Inflammatory macrophage treated with lipopolysaccharide for 1 hour (primary cell): ENCODE data around the gene KRT10.
"Not testable (repeated sequence)": the region's sequence is repeated elsewhere in the genome, so short reads cannot be mapped to it uniquely, and the experiment has no call there.

Experiments used
- DNase-seq, 2 donors: peaks; one replicate each; pipeline ENCODE4 v3.0.0-alpha.2; 2020 to 2022

The KRT10 gene

DNA sequence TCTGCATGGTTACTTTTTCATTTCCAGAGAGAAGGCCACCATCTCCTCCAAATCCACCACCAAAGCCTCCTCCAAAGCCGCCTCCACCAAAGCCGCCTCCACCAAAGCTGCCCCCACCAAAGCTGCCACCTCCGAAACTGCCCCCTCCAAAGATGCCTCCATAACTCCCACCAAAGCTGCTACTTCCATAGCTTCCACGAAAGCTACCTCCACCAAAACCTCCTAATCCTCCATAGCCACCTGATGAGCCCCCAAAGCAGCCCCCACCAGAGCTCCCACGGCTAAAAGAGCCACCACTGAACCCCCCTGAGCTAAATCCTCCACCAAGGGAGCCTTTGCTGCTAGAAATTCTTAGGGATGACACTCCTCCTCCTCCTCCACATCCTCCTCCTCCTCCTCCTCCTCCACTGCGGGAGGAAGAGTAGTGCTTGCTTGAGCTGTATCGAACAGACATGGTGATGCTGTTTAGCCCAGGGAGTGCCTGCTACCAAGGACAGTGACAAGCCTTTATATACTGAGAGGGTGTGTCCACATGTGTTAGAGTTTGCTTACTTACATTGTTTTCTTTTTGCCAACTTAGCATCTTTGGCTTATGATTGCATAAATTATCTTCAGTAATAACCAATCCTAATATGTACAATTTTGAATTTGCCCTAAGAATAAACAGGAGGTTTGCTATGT lies at the start of gene KRT10:
TSS of gene KRT10 (minus strand) at position 483 of the 681 bp plus-strand sequence. CDS start at position 454, 29 bp downstream.
- no peak for DNase-seq

DNA sequence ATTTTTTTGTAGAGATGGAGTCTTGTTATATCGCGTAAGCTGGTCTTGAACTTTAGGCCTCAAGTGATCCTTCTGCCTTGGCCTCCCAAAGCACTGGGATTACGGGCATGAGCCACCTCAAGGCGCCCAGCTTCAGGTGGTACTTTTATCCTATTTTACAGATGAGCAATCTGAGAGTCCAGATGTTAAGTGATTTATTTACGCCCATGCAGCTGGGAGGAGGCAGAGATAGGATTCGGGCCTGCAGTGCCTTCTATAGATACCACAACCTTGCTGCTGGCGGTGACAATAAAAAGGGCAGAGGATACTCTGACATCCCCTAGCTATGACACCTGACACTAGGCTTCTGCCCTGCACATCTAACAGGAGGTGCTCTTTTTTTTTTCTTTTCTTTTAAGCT lies 48.9 kb upstream of the KRT10 start:
- DNase-seq, result no peak

DNA sequence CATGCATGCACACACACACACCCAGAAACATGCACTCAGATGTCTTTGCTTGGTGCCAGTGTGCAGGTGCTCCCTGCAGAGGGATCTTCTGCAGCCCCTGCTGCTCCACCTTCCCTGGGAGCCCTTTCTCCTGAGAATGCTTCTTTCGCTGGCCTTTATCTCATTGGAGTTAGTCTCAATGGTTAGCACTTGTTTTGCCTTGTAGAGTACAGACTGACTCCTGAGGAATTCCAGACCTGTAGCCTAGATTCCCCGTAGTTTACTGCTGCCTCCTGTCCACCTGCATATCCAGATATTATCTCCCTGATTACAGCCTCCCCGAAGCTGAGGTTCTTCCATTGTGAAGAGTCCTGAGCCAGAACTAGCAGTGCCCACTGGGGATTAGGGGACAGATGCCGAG lies 47.7 kb upstream of the KRT10 start:
- DNase-seq, result no peak

DNA sequence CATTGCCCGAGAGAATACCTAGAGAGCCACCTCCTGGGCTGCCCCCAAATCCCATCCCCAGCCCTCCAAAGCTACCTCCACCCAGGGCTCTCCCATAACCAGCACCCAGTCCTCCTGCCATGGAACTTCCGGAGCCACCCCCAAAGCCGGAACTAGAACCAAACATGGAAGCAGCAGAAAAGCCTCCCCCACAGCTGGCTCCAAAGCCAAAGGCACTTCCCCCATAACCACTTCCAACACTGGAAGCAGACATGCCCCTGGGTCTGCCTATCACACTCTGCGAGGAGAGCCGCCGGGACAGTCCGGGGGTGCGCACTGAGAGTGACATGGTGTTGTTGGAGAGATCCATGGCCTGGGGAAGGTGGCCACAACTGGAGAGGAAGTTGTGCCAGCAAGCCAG lies 44.4 kb upstream of the KRT10 start, which contains the start of gene KRT12:
TSS of gene KRT12 (minus strand) at position 386 of the 400 bp plus-strand sequence. CDS start at position 349, 37 bp downstream.
- DNase-seq, result no peak

DNA sequence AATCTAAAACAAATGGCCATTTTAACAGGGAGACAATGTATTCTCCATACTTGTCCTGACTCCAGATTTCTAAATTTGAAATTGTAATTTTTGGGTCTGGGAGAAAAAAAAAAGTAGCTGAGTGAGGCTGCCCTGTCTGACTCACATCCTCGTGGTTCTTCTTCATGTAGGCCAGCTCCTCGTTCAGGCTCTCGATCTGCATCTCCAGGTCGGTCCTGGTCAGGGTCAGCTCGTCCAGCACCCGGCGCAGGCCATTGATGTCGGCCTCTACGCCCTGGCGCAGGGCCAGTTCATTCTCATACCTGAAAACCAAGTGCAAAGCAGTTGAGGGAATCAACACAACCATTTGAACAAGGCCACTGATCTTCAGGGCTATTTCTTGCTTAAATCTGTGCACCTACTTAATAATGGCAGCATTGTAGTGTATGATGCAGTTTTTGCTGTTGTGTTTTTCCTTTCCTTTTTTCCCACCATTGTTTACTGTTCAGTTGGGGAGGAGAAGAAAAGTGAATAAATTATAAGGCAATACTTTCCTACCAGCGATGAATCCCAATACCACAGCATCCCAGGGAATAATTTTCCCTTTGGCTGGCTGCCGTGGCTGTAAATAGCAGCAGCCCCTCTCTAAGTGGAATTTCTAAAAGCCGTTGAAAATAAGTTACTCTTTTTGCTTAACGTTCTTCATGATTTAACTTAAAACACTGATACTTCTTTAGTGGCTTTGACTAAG lies 42.4 kb upstream of the KRT10 start:
- DNase-seq, result no peak

DNA sequence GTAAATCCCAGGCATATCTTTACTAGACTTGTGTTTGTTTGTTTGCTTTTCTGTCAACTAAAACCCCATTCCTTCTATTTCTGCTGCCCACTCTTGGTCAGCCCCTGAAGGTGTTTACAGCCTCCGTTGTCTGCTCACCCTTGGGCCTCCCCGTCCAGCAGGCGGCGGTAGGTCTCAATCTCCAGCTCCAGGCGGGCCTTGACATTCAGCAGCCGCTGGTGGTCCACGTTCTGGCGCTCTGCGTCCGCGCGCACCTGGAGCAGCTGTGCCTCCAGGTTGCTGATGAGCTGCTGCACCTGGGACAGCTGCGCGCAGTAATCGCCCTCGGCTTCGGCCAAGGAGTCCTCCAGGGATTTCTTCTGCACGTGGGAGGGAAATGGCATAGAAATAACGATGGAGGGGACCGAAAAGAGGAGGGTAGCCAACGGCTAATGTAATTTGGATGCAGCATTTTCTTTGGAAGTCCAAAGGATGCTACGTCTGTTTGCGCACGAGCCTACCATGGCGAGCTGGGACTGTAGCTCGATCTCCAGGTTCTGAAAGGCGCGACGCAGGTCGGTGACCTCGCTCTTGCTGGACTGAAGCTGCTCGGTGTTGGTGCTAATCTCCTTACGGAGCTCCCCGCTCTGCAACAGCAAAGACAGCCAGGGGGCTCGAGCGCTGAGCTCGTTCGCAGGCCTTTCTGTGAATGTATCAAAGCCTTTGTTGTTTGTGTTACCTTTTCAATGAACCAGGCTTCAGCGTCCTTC lies 40.7 kb upstream of the KRT10 start:
- no peak for DNase-seq

DNA sequence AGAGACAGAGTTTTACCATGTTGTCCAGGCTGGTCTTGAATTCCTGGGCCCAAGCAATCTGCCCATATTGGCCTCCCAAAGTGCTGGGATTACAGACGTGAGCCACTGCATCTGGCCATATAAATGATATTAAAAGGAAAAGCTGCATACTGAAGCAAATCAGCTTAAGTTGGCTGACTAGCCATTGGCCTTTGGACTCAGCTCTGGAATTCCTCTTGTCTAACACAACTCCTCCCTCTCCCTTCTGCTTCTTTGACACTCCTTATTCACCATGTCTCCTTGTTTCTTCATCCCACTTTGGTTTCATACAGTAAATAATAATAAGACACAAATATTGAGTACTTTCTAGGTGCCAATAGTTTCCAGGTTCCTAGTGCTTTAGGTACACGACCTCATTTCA lies 37.1 kb upstream of the KRT10 start:
- DNase-seq, result no peak

DNA sequence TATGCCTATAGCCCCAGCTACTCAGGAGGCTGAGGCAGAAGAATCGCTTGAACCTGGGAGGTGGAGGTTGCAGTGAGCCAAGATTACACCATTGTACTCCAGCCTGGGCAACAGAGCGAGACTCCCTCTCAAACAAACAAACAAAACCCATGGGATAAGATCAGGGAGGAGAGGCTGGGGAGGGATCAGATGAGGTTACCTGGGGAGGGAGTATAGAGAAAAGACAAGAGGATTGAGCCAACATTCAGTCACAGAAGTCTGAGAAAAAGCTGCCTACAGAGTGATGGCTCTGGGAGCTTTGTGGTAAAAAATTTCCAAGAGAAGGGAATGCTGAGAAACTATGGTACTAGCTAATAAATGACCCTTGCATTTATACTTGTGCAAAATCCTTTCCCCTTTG lies 36.3 kb upstream of the KRT10 start:
- not testable (repeated sequence) for DNase-seq

DNA sequence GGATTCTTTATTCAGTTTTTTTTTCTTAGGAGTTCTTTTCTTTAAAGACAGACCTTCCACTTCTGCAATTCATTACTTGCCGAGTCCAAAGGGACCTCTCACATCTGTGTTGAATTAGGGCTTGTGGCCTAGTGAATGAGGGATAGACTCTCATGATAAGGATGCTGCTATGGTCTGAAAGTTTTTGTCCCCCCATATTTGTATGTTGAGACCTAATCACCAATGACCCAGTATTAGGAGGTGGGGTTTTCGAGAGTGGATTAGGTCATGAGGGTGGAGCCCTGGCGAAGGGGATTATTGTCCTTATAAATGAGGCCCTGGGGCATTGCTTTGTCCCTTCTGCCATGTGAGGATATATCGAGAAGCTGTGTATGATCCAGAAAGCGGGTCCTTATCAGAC lies 35.1 kb upstream of the KRT10 start:
- no peak for DNase-seq

DNA sequence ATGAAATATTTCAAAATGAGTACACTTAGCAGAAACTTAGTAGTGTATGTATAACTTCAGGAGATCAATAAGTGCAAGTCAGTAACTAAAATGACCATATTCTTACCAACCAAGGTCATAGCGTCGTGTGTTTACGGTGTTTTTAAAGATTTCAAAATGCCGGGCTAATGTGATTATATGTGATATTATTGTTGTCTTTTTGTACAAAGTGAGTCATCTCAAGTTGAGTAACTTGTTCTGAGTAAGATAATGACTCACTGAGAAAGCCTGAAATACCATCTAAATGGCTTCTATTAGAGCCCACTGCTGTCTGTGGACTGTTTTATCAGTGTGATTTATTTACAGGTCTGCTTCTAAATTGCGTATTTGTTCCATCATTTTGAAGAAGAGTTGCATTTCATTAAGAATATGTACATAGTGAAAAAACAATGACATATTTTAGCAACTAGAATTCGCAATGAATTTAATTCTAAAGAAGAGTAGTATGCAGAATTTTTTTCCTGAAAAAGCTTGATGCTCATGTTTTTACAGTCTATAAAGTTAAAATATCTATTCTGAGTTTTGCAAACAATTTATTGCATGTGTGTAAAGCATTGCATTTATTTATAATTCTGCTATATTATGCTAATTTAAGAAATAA lies 31.9 kb upstream of the KRT10 start:
- DNase-seq, result peak; percentile 72 to 81

DNA sequence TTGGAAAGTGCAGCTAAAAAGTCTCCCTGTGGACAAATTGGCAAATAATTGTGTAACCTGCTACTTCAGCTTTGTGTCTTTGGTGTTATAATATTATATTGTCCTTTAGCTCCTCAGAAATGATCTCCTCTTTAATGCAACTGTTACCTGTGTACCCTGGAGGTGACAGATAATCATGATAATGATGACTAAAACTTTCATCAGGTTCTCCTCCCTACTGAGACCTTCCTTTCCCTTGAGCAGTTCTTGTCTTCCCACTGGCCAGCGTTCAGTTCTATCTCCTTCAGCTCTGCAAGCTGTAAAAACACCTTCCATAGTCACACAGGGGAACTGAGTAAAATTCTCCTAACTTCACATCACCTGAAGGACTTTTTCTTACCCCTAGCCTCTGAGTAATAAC lies 29.9 kb upstream of the KRT10 start:
- DNase-seq, result no peak

DNA sequence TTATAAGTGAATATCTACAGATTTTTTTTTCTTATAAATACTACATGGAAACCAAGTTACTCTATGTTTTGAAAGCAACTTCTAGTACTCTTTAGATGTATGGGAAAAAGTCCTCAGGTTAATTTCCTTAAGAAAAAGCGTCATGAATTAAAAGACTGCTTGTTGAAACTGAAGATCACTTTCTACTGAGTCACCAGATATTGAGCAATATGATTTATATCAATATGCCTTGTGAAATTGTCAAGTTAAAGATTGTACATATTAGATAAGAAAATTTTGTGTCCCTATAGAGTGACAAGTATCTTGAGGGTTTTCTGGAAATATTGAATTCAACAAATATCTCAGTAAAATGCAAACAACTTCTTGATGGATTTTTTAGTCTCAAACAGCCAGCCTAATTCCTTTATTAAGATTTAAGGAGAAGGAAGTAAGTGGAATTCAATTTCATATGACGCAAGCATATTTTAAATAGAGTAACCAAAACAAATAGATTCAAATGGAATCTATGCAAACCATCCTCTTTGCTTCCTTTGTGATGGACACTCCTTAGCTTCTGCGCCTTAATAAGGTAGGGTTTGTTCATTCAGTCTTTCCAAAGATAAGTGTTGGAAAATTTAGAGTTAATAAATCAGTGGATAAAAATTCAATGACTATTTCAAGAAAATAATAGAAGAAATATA lies 28.0 kb upstream of the KRT10 start:
- no peak for DNase-seq

DNA sequence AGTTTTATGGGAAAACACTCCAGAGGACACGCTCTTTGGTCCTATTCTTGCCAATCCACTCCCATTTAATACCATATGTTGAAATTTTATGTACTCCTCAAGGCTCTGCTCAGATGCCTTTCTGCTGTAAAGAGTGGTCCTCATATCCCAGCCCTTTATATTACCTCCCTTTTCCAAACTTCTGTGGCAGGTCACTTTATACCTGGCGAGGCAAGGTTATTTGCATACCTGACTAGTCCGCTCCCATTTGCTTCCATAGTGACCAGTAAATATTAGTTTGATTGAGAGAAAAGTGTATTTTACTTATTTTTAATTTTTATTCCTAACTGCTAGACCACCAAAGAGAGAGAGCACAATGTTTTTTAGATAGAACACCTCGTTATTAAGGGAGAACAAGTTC lies 27.3 kb upstream of the KRT10 start:
- DNase-seq, result no peak

DNA sequence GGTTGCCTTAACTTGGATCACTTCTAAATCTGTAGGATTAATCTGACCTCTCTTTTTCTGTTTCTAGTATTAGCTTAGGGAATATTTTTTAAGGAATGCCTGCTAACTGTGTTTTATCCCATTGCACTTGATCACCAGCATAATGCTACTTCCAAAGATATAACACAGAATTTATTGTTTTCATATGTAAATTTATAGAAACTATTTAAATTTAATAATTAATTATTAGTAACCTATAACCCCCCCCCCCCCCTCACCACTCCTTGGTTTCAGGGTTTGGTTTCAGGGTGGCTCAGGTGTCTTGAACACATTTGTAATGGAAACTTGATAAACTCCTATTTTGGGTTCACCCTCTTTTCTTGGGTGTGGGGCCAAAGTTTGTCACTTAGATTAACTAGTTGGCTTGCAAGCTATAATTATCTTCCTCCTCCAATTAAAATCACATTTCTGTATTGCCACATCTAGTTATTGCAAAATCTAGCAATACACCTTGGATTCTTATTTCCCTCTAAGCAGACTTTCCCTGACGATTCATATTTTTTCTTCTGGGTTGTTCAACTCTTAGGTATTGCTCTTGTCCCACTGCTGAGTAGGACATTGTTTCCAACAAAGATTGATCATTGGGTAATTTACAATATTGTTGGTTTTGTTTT lies 26.3 kb upstream of the KRT10 start:
- no peak for DNase-seq

DNA sequence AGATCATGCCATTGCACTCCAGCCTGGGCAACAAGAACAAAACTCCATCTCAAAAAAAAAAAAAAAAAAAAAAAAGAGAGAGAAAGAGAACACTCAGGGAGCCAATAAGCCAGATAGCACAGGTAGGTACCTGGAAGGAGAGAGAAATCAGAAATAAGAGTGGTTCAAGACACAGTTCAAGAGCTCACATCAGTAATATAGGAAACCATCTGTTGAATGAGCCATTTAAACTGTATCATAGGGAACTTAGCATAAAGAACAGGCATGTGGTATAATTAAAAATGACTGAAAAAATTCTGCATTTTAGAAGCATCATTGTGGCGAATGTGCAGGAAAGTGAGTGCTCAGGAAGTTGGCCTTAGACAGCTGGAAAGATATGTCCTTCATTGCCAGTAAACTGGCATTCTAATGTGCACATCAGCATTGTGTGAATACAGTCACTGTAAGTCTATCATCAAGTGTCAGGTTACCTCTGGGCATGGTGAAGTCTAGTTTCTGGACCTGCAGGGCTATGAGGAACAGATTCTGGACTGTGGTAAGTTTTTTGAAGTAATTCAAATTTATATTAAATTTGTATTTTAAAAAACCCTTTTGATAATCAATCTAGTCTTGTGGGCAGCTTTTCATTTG lies 24.2 kb upstream of the KRT10 start:
- DNase-seq, result no peak

DNA sequence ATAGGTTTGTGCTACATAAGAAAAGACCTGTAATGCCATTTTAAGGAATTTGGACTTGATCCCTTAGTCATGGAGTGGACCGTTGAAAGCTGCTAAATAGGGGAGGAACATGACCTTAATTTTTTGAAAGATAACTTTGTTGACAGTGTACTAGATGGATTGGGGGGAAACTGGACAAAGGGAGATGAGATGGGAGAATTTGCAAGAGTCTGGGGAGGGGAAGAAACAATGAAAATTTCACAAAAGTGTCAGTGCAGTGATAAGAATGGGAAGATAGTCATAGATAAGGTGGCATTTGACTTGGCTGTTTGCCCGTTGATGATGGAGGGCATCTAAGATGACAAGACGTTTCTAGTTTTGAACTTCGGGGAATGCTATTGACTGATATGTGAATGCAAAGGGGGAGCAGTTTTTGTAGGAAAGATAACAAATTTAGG lies 22.3 kb upstream of the KRT10 start:
- no peak for DNase-seq

DNA sequence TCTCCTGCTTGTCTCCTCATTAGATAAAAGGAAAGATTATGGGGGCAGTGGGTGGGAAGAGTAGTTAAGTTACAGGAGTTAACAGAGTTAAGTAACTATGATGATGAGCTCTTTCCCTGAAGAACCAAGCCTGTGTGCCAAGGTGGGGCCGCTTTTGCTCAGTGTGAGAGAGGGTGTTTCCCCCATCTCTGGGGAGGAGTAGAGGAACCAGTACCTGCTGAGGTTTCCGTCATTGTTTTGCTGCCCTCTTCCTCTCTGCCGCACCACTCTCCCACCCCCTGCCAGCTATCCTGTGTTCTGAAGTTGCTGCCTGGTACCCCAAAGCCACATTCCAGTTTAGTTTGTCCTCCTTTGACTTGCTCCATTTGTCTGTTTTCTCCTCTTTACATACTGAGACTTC lies 20.8 kb upstream of the KRT10 start:
- no peak for DNase-seq

DNA sequence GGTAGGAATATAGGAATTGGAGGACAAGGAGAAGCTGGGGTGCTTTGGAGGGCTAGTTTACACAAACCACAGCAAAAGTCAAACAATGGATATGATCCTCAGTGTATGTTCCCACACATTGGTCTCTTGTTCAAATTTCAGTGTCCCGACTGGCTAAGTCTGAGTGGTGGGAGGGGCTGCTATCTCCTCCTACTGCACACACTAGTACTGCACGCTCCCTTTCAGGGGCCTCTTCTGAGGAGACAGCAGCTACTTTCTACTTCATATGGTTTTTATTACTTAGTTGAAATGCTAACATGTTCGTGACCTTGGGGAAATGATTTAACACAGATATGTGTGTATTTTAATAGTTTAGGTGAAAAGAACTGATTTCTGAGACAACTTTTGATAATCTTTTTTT lies 18.8 kb upstream of the KRT10 start:
- DNase-seq, result no peak

DNA sequence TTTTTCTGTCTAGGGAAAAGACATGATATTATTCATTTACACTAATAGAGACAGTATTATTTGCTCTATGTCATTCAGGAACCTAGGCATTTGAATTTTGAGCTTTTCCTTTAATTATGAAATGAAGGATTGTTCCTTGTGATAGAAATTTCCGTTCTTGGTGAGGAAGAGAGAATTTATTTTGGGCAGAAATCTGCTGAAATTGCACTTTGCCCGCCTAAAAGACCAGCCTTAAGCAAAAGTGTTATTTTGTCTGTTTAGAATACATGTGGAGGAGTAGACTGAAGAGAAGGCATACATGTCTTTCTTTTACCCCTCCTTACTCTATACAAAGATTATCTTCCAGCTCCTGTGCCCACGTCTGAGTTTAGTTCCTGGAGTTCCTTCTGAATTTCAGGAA lies 16.8 kb upstream of the KRT10 start:
- no peak for DNase-seq

DNA sequence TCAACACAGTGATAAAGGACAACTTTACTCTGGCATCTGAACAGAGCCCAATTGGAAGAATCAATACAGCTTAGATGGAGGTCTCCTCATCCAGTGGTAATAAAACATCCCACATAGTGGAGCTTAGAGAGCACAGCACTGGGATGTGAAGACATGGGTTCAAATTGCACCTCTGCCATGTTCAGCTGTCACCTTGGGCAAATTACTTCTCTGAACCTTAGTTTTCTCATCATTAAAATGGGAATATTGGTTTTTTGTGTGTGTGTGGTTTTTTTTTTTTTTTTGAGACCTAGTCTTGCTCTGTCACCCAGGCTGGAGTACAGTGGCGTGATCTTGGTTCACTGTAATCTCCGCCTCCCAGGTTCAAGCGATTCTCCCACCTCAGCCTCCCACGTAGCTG lies 13.6 kb upstream of the KRT10 start:
- DNase-seq, result no peak

DNA sequence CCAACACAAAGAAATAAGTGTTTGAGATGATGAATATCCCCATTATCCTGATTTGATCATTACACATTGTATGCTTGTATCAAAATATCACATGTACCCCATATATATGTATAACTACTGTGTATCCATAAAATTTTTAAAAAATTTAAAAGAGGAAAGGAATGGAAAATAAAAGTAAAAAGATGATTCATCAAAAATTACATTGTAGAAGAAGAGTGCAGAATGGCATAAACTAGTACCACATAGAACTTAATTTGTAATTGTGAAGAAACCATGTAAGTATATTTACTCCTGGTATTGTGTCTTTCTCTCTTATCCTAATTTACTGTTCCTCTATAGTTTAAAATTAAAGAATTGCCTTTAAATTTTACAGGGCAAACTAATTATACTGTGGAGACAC lies 11.5 kb upstream of the KRT10 start:
- DNase-seq, result no peak

DNA sequence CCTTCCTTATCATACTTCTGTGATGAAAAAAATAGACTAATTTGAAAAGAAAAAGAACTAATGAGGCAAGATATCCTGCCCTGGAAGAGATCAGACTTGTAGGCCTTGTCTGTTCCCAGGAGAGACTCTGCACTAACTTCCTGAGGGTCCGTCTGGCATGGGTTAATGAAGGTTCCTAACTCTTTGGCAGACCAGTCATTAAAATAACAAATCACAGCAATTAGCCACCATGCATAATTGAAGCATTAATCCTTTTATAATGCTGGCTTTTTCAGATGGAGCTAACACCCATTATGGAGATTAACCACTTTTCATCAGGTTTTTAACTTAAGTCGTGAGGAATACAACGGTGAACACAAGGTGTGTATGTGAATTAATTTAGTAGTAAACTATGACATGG lies 10.4 kb upstream of the KRT10 start:
- no peak for DNase-seq
